Measurements from ENCODE around the gene MCF2L.
A peak's percentile ranks its signal among the peaks of the same experiment; 100 is the strongest.

MCF2L gene

GRCh38 chr13:113146750-113147149 lies 177.7 kb downstream of the MCF2L start:
- no peak overlapping the region for H3K27ac ChIP-seq
- H3K27me3 ChIP-seq (ENCODE audit: insufficient read depth, low read depth, severe bottlenecking): no peaks in the 10 kb centered on the region
- TF ChIP-seq CTCF (IDR thresholded peaks at IDR 0.05; ENCODE audit: low read depth, low read length): no peak
- no peaks in the 10 kb centered on the region for H3K9me3 ChIP-seq (ENCODE audit: severe bottlenecking)
- DNase-seq: peak; percentile 8
- no peaks in the 10 kb centered on the region for H3K36me3 ChIP-seq
- no peak overlapping the region for H3K4me3 ChIP-seq (ENCODE audit: low read depth, low read length)

GRCh38 chr13:113147206-113147605 lies 178.2 kb downstream of the MCF2L start:
- Histone ChIP-seq H3K27ac (no peak overlapping the region), H3K4me3 (ENCODE audit: low read depth, low read length) (no peak overlapping the region), H3K36me3 (no peaks in the 10 kb centered on the region), H3K27me3 (ENCODE audit: insufficient read depth, low read depth, severe bottlenecking) (no peaks in the 10 kb centered on the region), H3K9me3 (ENCODE audit: severe bottlenecking) (no peaks in the 10 kb centered on the region)
- DNase-seq: no peak
- TF ChIP-seq CTCF (IDR thresholded peaks at IDR 0.05; ENCODE audit: low read depth, low read length): no peak

- Histone ChIP-seq H3K27me3 (ENCODE audit: insufficient read depth, low read depth, severe bottlenecking) (no peaks in the 10 kb centered on the region), H3K4me3 (ENCODE audit: low read depth, low read length) (no peak overlapping the region), H3K27ac (no peak overlapping the region), H3K9me3 (ENCODE audit: severe bottlenecking) (no peaks in the 10 kb centered on the region), H3K36me3 (no peaks in the 10 kb centered on the region)
- no peak for DNase-seq
- no peak for TF ChIP-seq CTCF (IDR thresholded peaks at IDR 0.05; ENCODE audit: low read depth, low read length)
Measured at GRCh38 chr13:113148407-113148806, 179.4 kb downstream of the MCF2L start.

GRCh38 chr13:113148940-113149503 lies 180.0 kb downstream of the MCF2L start:
- Histone ChIP-seq H3K27me3 (ENCODE audit: insufficient read depth, low read depth, severe bottlenecking) (no peaks in the 10 kb centered on the region), H3K36me3 (no peaks in the 10 kb centered on the region), H3K27ac (no peak overlapping the region), H3K9me3 (ENCODE audit: severe bottlenecking) (no peaks in the 10 kb centered on the region), H3K4me3 (ENCODE audit: low read depth, low read length) (no peak overlapping the region)
- DNase-seq: peak; percentile 10
- TF ChIP-seq CTCF (IDR thresholded peaks at IDR 0.05; ENCODE audit: low read depth, low read length): no peak
